ENCODE measurements around the gene STARD10.
"Not testable (repeated sequence)": the region's sequence is repeated elsewhere in the genome, so short reads cannot be mapped to it uniquely, and the experiment has no call there.

Gene STARD10

GRCh38 chr11:72793425-72794367 lies at the start of gene STARD10:
Gene STARD10, minus strand, starts transcription at chr11:72794047. Its CDS starts 12,866 bp downstream, at chr11:72781181.
- DNase-seq, result peak; percentile 94

DNA sequence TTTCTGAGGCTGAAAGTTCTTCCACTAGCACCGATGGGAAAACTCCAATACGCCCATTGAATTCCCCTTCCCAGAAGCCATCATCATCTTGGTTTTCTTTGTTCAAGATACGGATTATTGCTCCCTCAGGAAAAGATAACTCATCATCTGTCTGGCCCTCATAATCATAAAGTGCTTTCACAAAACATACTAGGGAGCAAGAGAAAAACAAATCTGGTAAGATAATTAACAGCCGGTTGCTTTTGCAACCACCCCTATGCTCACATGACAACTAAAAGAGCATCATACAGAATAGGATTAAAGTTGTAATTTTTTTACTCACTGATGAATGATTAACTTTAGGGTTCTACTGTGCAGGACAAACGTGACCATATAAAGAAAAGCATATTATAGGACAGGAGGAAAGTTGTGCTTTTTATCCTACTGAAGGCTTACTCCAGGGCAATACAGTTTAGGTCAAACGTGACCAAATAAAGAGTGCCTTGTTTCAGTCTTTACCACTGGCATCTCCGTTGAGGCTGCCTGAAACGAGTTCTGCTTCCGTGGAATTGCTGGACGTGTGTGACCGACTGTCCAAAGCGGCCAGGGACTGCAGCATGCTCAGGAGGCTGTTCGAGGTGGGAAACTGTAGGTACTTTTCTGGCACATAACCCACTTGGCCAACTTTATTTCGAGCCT lies 48.9 kb upstream of the STARD10 start:
- DNase-seq, result no peak

- no peak for DNase-seq
These were observed 48.3 kb upstream of the STARD10 start for GRCh38 chr11:72842126-72842525.

GRCh38 chr11:72841397-72841796 lies 47.5 kb upstream of the STARD10 start:
- no peak for DNase-seq

- DNase-seq, result no peak
These were observed 46.9 kb upstream of the STARD10 start for GRCh38 chr11:72840780-72841179.

DNA sequence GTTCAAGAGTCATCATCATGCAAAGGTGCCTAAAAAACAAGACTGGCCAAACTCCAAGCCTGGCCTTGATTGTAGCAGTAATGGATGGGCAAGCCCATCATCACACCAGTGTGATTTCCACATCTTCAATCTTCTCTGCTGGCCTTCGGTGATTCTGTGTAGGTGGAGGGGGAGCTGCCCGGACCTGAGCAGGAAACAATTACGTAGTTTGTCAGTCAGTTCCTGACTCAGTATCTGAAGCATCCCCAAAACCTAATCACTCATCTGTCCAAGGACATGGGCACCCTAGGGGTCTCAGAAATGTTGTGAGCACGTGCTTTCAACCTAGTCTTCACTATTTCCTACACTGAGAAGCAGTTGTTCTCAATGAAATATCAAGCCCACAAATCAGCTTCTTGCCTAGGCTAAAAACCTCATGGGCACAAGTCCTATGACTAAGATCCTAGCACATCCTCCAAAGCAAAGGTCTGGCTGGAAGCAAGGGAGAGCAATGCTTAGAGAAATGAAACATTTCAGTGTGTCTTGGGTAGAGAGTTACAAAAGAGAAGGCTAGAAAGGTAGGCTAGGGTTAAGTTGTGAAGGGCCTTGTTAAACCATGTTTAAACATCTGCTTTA lies 45.0 kb upstream of the STARD10 start:
- DNase-seq, result no peak

- DNase-seq, result no peak
These were observed 42.3 kb upstream of the STARD10 start for GRCh38 chr11:72836111-72836510.

GRCh38 chr11:72834905-72835304 lies 41.1 kb upstream of the STARD10 start:
- no peak for DNase-seq

GRCh38 chr11:72833811-72834493 lies 40.1 kb upstream of the STARD10 start:
- no peak for DNase-seq

- no peak for DNase-seq
These were observed 39.4 kb upstream of the STARD10 start for GRCh38 chr11:72833083-72833733.

- DNase-seq, result no peak
These were observed 38.6 kb upstream of the STARD10 start for GRCh38 chr11:72832301-72833082.

DNA sequence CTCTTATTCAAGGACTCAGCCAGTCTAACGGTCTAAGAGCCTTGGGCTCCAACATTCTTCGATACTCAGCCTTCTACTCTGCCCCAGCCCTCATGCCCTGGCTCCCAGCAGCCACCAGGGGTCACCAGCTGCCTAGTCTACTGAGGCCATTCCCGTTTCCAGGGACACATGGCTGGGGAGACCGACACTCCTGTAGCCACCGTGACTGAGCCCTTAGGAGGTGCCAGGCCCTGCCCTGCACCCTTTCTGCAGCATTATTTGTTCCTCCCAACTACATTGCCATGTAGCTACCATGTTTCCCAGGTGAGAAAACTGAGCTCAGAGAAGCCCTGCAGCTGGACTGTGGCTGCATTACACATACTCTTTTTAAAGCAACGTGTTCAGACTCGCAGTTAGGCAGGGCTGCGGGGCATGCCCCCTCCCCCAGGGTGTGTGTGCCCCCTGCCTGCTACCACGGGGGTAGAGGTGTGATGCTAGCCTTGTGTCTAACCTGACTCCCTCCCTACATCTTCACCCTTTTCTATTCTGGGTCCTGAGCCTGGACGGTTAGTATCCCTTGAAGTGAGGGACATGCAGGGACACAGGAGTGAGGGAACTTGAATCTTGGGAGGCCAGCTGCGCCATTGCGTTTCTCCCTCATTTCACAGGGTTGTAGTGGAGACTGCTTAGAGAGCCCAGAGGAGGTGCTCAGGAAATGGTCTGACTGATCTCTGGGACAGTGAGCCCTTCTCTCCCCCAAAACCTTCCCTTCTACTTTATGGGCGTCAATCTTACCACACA lies 37.9 kb upstream of the STARD10 start:
- DNase-seq, result peak; percentile 48

DNA sequence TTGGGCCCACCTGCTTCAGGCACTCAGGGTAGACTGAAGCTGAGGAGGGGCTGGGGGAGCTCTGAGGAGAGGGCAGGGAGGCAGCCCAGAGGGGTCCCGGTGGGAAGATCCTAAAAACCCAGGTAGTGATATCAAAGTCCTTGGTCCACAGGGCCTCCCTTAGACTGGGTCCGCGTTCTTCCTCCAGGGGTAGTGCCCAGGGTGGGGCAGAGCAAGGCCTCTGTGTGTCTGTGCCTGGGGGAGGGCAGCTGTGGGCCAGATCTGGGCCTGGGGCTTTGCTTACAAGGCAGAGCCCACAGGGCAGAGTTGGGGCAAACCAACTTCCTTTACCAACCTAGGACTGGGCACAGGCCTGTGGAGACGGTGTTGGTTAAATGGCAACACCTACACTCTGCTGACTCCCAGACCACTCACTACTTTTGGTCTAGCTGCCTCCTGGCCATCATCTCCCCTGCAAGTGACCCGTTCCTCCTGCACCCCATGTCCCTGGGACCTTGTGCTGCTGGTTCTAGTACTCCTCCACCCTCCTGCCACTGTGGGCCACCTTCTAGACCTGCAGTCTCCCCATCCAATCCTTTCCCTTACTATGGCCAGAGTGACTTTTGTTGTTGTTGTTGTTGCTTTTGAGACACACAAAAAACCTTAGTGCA lies 36.2 kb upstream of the STARD10 start:
- no peak for DNase-seq

- DNase-seq, result no peak
These were observed 35.3 kb upstream of the STARD10 start for GRCh38 chr11:72829178-72829577.

- DNase-seq, result no peak
These were observed 34.9 kb upstream of the STARD10 start for GRCh38 chr11:72828692-72829101.

GRCh38 chr11:72828081-72828567 lies 34.3 kb upstream of the STARD10 start:
- DNase-seq, result no peak

GRCh38 chr11:72827656-72828055 lies 33.8 kb upstream of the STARD10 start:
- not testable (repeated sequence) for DNase-seq

GRCh38 chr11:72826942-72827480 lies 33.2 kb upstream of the STARD10 start:
- no peak for DNase-seq

DNA sequence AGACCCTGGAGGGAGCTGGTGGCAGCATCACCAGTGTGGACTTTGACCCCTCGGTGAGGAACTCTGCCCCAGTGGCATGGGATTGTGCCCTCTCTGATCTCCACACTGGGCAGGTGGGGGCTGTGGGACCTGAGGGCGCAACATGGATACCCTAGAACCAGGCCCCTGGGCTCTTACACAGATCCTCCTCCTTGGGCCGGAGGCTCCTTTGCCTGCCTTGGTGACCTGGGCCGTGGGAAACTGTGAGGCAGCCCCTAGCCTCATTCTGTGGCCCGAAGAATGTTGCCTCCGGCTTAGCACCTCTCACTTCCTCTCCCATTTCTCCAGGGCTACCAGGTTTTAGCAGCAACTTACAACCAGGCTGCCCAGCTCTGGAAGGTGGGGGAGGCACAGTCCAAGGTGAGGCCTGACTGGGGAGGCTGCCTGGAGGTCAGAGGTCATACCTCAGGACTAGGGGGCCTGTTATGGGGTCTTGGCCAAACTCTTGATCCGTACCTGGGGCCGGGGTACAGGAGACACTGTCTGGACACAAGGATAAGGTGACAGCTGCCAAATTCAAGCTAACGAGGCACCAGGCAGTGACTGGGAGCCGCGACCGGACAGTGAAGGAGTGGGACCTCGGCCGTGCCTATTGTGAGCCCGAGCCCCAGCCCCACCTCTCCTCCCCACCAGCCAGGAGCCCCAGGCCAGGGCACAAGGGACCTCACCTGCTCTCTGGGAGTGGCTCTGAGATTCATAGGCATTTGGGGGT lies 32.5 kb upstream of the STARD10 start:
- DNase-seq, result no peak
